Measurements from ENCODE around the gene PSMD8. TPM values are rescaled to one million over a fixed set of nuclear protein-coding genes. Genes with fewer than 3 reads are reported as not detected.

Gene PSMD8
- polyA plus RNA-seq, 3 donors, result 148 to 207 (median 179) TPM

DNA sequence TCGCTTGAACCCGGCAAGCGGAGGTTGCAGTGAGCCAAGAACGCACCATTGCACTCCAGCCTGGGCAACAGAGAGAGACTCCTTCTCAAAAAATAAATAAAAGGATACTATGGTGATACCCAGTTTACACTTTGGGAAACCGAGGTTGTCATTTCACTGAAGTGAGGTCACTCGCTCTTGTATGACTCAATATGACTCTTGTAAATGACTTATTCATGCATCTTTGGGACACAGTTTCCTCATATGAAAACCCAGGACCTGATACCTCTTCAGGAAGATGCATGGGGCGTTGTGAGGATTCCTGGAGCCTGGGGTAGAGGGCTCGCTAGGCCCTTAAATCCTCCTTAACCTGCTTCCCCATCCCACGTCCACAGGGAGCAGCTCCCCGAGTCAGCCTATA lies 4.5 kb downstream of the PSMD8 start:
- no peak for TF ChIP-seq CTCF (IDR thresholded peaks at IDR 0.05)
- Histone ChIP-seq H3K4me3 (replicated peaks in 1 of 3; ENCODE audit: low read depth in 2 of 3, low read length in 3 of 3) (no peak overlapping the region), H3K9me3 (replicated peaks in 1 of 2; ENCODE audit: control insufficient read depth in 1 of 2, insufficient read depth in 1 of 2, low read length in 2 of 2) (no peaks in the 10 kb centered on the region), H3K9ac (ENCODE audit: insufficient read depth, low read length, poor library complexity, severe bottlenecking) (no peak overlapping the region), H2AFZ (ENCODE audit: insufficient read depth, low read depth, low read length, poor library complexity, severe bottlenecking) (no peak overlapping the region), H3K27ac (ENCODE audit: low read depth in 1 of 2, low read length in 2 of 2) (no peak overlapping the region), H3K4me2 (replicated peaks; ENCODE audit: extremely low read depth, low read length, poor library complexity, severe bottlenecking) (no peak overlapping the region), H3K4me1 (ENCODE audit: control insufficient read depth in 1 of 2, insufficient read depth in 2 of 2, low read length in 2 of 2) (peaks cover 16 to 21% of the 10 kb centered on the region in 2 donors), H3K27me3 (ENCODE audit: control insufficient read depth in 2 of 2, insufficient read depth in 2 of 2, low read length in 2 of 2) (no peaks in the 10 kb centered on the region), H3K79me2 (ENCODE audit: insufficient read depth, low read length) (peaks cover 29% of the 10 kb centered on the region), H4K20me1 (ENCODE audit: insufficient read depth, low read length) (peaks cover 55% of the 10 kb centered on the region), H3K36me3 (replicated peaks in 1 of 2; ENCODE audit: control insufficient read depth in 1 of 2, insufficient read depth in 2 of 2, low read length in 2 of 2) (peaks cover 48 to 77% of the 10 kb centered on the region in 2 donors)
- H3K4me1 Mint-ChIP-seq, result peaks cover 24% of the 10 kb centered on the region
- H3K9me3 Mint-ChIP-seq, result peaks cover 0 to 3% (median 0%) of the 10 kb centered on the region in 7 donors
- peaks cover 0 to 1% (median 1%) of the 10 kb centered on the region in 3 donors for H3K27me3 Mint-ChIP-seq (ENCODE audit: low read depth in 3 of 3)
- H3K36me3 Mint-ChIP-seq, result peaks cover 55 to 78% of the 10 kb centered on the region in 2 donors
- no peak overlapping the region for H3K4me3 Mint-ChIP-seq
- H3K27ac Mint-ChIP-seq, result no peak overlapping the region
- WGBS (ENCODE audit: insufficient coverage), result 98% methylated on average over 5 of the region's 10 CpGs
- no peak for DNase-seq
- intact Hi-C loops (cut with micrococcal nuclease), result no loop called here

DNA sequence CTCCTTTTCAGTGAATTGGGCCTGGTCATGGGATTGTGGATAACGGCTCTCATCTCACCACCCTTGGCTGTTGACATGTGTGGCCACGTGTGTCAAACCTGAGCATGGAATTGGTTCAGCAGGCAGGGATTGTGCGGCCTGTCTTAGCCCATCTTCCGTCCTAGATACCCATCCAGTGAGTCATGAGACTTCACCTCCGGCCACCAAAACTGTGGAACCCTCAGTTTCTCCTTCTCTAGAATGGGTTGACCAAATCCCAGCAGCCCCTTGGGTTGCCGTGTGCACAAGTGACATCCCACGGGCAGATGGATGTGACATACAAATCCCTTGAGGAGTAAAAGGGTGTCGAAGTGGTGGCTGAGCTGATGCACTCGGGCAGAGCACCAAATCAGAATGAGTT lies 6.8 kb downstream of the PSMD8 start:
- intact Hi-C loops (cut with micrococcal nuclease), result no loop called here
- peaks cover 11 to 22% (median 12%) of the 10 kb centered on the region in 3 donors for H3K27me3 Mint-ChIP-seq (ENCODE audit: low read depth in 3 of 3)
- peaks cover 5 to 14% of the 10 kb centered on the region in 2 donors for H3K4me1 ChIP-seq (ENCODE audit: control insufficient read depth in 1 of 2, insufficient read depth in 2 of 2, low read length in 2 of 2)
- H3K27ac ChIP-seq (ENCODE audit: low read depth in 1 of 2, low read length in 2 of 2), result no peak overlapping the region
- no peak for DNase-seq
- no peaks in the 10 kb centered on the region for H3K9me3 ChIP-seq (replicated peaks in 1 of 2; ENCODE audit: control insufficient read depth in 1 of 2, insufficient read depth in 1 of 2, low read length in 2 of 2)
- H3K79me2 ChIP-seq (ENCODE audit: insufficient read depth, low read length), result peaks cover 14% of the 10 kb centered on the region
- no peak overlapping the region for H3K4me3 Mint-ChIP-seq
- no peak overlapping the region for H2AFZ ChIP-seq (ENCODE audit: insufficient read depth, low read depth, low read length, poor library complexity, severe bottlenecking)
- no peak for TF ChIP-seq CTCF (IDR thresholded peaks at IDR 0.05)
- peaks cover 0 to 3% (median 0%) of the 10 kb centered on the region in 7 donors for H3K9me3 Mint-ChIP-seq
- peaks cover 67 to 89% of the 10 kb centered on the region in 2 donors for H3K36me3 Mint-ChIP-seq
- H4K20me1 ChIP-seq (ENCODE audit: insufficient read depth, low read length), result peaks cover 70% of the 10 kb centered on the region
- peaks cover 52 to 88% of the 10 kb centered on the region in 2 donors for H3K36me3 ChIP-seq (replicated peaks in 1 of 2; ENCODE audit: control insufficient read depth in 1 of 2, insufficient read depth in 2 of 2, low read length in 2 of 2)
- H3K4me2 ChIP-seq (replicated peaks; ENCODE audit: extremely low read depth, low read length, poor library complexity, severe bottlenecking), result no peak overlapping the region
- H3K4me1 Mint-ChIP-seq, result peaks cover 12% of the 10 kb centered on the region
- H3K4me3 ChIP-seq (replicated peaks in 1 of 3; ENCODE audit: low read depth in 2 of 3, low read length in 3 of 3), result no peak overlapping the region
- WGBS (ENCODE audit: insufficient coverage), result 97% methylated on average over 5 of the region's 9 CpGs
- peaks cover 0 to 21% of the 10 kb centered on the region in 2 donors for H3K27me3 ChIP-seq (ENCODE audit: control insufficient read depth in 2 of 2, insufficient read depth in 2 of 2, low read length in 2 of 2)
- H3K9ac ChIP-seq (ENCODE audit: insufficient read depth, low read length, poor library complexity, severe bottlenecking), result no peak overlapping the region
- no peak overlapping the region for H3K27ac Mint-ChIP-seq

Measured in CD14-positive monocyte (primary cell).